Astrocyte (in vitro differentiated cells and primary cell): Measurements from ENCODE around the gene LATS2.

Source experiments
- CTCF ChIP-seq: IDR thresholded peaks from 2 replicates; pipeline ENCODE4 v1.5.1; 2011; ENCODE audit warnings: low read depth, mild to moderate bottlenecking, inconsistent platforms, low read length, moderate library complexity; ENCODE audit not compliant: insufficient read depth
- EZH2 ChIP-seq: IDR thresholded peaks from 2 replicates; pipeline ENCODE4 v1.6.1; 2012; ENCODE audit warnings: mild to moderate bottlenecking, low read length, inconsistent platforms; ENCODE audit not compliant: insufficient read depth

- no peak for TF ChIP-seq CTCF
- no peak for TF ChIP-seq EZH2
Observed at GRCh38 chr13:21037656-21038055, 23.7 kb downstream of the LATS2 start.
